Bronchial epithelial cell (primary cell): ENCODE data around the gene DMD. TPM values are rescaled to one million over a fixed set of nuclear protein-coding genes. Genes with fewer than 3 reads are reported as not detected.

Experiments
- DNase-seq: peaks from one replicate; pipeline ENCODE4 v3.0.0-alpha.2; 2010; ENCODE audit warnings: low read depth
- FAIRE-seq: peaks from 2 replicates; lab custom pipeline; 2011; peaks lifted over from hg19 to GRCh38; lab: Jason Lieb, UNC
- H3K27me3 ChIP-seq: 2 replicates; pipeline ENCODE4 v1.5.1; 2011; ENCODE audit warnings: low read length; ENCODE audit not compliant: control insufficient read depth, insufficient read depth
- H3K36me3 ChIP-seq: 2 replicates; pipeline ENCODE4 v1.5.1; 2011; ENCODE audit warnings: low read length; ENCODE audit not compliant: control insufficient read depth, insufficient read depth
- H3K4me3 ChIP-seq: 2 replicates; pipeline ENCODE4 v1.5.1; 2011; ENCODE audit warnings: mild to moderate bottlenecking, low read depth, low read length, control low read depth
- total RNA-seq: library from RNA; depleted of rRNA; stranded (reverse); fragments of >200 nt; gene quantifications from 2 replicates; pipeline ENCODE4 v1.2.1, GENCODE V29; 2014
- TF ChIP-seq, protein P1 (sequence below): IDR thresholded peaks from 2 replicates; pipeline ENCODE4 v1.5.1; 2011; ENCODE audit warnings: mild to moderate bottlenecking, moderate library complexity, low read length, control low read depth, inconsistent platforms; ENCODE audit not compliant: insufficient read depth, severe bottlenecking

DMD gene
- total RNA-seq, 1 donor from 2014 or later = 4.5 TPM

DNA sequence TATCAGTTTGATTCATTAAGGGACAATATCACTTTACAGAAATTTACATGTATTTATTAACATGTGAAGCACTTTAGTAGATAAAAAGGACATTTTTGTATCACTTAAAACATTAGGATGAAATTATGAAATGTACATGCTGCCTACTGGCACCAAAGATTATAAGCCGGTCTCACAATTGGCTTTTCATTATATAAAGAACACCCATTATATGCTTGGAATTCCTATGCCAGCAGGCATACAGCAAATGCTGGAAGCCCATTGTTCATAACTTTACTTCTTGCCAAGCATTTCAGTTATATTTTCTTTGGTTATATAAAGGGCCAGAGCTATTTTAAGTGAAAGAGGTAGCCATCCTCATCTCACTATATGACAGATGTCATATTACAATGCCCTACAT lies 145.9 kb downstream of the DMD start:
- DNase-seq (no peak), FAIRE-seq (no peak)
- no peaks in the 10 kb centered on the region for H3K36me3 ChIP-seq
- H3K4me3 ChIP-seq = no peak overlapping the region
- TF ChIP-seq, protein P1, sequence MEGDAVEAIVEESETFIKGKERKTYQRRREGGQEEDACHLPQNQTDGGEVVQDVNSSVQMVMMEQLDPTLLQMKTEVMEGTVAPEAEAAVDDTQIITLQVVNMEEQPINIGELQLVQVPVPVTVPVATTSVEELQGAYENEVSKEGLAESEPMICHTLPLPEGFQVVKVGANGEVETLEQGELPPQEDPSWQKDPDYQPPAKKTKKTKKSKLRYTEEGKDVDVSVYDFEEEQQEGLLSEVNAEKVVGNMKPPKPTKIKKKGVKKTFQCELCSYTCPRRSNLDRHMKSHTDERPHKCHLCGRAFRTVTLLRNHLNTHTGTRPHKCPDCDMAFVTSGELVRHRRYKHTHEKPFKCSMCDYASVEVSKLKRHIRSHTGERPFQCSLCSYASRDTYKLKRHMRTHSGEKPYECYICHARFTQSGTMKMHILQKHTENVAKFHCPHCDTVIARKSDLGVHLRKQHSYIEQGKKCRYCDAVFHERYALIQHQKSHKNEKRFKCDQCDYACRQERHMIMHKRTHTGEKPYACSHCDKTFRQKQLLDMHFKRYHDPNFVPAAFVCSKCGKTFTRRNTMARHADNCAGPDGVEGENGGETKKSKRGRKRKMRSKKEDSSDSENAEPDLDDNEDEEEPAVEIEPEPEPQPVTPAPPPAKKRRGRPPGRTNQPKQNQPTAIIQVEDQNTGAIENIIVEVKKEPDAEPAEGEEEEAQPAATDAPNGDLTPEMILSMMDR = no peak
- no peaks in the 10 kb centered on the region for H3K27me3 ChIP-seq

DNA sequence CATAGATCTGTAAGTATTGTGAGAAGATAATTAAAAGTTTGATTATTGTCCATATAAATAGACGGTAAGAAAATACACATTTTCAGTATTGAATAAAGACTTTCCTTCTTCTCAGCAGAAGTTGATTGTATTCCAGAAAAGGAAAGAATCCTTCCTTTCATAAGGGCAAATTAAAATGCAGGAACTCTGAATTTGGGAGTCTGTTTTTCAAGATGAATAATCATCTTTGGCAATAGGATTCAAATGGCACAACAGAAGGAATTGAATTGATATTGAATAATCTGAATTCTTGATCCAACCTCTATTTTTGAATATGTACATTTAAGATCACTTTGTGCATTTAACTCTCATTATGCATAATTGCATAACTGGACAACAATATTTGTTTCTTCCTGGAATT lies 149.3 kb downstream of the DMD start:
- Histone ChIP-seq H3K27me3 (no peaks in the 10 kb centered on the region), H3K4me3 (no peak overlapping the region), H3K36me3 (no peaks in the 10 kb centered on the region)
- TF ChIP-seq, protein P1 = no peak
- no peak for FAIRE-seq
- DNase-seq = no peak

DNA sequence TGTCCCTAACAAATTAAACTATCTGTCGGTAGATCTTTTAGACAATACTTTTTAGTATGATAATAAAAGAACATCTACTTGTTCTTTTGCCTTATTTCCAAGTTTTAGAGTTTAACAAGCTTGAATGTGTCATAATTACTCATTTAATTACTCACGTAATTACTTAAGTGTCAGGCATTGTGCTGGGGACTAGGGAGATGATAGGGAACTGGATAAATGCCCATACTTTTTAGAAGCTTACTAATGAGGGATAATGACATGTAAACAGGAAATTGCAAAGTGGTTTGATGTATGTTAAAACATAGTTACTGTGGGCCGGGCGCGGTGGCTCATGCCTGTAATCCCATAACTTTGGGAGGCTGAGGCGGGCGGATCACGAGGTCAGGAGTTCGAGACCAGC lies 158.3 kb downstream of the DMD start:
- DNase-seq = peak; percentile 41
- no peak overlapping the region for H3K4me3 ChIP-seq
- no peak for FAIRE-seq
- no peaks in the 10 kb centered on the region for H3K27me3 ChIP-seq
- no peaks in the 10 kb centered on the region for H3K36me3 ChIP-seq
- TF ChIP-seq, protein P1 = no peak

DNA sequence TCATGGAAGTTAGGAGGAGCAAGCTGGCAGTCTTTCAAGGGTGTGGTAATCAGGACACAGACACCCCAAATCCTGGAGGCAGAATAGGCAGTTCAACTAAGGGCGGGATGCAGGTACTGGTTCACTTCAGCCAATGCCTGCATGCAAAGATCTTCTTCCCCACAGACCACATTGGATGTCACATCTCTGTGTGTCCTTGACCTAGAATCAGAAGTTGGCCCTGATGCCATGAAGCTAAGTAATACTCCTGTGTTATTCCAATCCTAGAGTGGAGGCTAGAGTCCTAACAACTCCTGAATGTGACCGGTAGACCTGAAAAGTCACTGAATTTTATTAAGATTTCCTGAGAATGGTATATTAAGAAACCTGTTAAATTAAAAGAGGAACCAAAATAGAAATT lies 165.5 kb downstream of the DMD start:
- Histone ChIP-seq H3K4me3 (no peak overlapping the region), H3K27me3 (no peaks in the 10 kb centered on the region), H3K36me3 (no peaks in the 10 kb centered on the region)
- DNase-seq = no peak
- TF ChIP-seq, protein P1 = no peak
- FAIRE-seq = no peak

DNA sequence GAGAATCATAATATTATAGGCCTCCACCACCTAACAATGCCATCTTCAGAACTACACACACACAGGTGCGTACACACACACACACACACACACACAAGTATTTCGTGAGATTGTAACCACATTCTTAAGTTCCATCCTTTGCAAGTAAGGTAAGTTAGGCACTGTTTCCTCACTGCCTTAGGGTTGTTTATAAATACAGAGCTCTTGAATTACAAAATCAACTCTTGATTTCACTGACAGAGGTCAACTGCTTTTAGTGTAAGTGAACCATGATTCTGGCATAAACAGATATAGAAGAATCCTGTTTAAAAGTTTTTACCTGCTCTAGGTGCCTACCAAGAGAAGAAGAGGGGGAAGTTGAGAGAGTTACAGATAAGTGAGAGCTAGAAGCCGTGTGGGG lies 166.1 kb downstream of the DMD start:
- Histone ChIP-seq H3K4me3 (no peak overlapping the region), H3K27me3 (no peaks in the 10 kb centered on the region), H3K36me3 (no peaks in the 10 kb centered on the region)
- FAIRE-seq (no peak), DNase-seq (no peak)
- TF ChIP-seq, protein P1 = no peak

DNA sequence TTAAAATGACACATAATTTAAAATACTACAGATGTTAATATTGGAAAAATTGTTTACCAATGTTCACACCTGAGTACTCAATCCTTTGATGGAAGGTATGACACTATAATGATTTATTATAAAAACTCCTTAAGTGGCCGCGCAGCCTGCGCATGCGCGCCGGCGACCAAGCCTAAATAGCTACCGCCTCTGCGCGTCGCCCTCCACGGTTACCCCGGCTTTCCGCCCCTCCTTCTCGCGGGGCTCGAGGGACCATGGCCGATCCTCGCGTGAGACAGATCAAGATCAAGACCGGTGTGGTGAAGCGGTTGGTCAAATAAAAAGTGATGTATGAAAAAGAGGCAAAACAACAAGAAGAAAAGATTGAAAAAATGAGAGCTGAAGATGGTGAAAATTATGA lies 170.2 kb downstream of the DMD start:
- Histone ChIP-seq H3K36me3 (no peaks in the 10 kb centered on the region), H3K4me3 (no peak overlapping the region), H3K27me3 (no peaks in the 10 kb centered on the region)
- DNase-seq (no peak), FAIRE-seq (no peak)
- TF ChIP-seq, protein P1 = no peak
